ENCODE measurements around the gene NKD2. TPM values are rescaled to one million over a fixed set of nuclear protein-coding genes. Genes with fewer than 3 reads are reported as not detected.
"Not testable (repeated sequence)": the region's sequence is repeated elsewhere in the genome, so short reads cannot be mapped to it uniquely, and the experiment has no call there.

The NKD2 gene
- total RNA-seq, 1 experiment from 2014 or later: 20.4 TPM

DNA sequence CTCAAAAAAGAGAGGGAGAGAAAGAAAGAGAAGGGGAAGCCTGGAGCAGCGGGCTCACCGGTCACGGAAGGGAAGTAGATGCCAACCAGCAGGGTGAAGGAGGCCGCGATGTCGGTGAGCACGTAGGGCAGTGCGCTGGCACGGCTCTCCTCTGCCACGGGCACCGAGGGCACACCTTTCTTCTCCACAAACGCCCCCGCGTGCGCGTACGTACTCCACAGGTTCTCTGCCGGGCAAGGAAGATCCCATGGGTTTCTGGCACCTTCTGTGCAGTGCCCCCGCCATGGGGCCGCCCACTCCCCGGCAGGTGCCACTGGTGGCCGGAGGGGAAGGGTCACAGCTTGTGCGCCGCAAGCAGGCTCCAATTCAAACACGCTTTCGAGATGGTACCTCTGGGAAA, 72.9 kb downstream of the NKD2 start:
- CTCF ChIA-PET: no interaction called here
- no peak for DNase-seq (ENCODE audit: low read depth, low spot score)

DNA sequence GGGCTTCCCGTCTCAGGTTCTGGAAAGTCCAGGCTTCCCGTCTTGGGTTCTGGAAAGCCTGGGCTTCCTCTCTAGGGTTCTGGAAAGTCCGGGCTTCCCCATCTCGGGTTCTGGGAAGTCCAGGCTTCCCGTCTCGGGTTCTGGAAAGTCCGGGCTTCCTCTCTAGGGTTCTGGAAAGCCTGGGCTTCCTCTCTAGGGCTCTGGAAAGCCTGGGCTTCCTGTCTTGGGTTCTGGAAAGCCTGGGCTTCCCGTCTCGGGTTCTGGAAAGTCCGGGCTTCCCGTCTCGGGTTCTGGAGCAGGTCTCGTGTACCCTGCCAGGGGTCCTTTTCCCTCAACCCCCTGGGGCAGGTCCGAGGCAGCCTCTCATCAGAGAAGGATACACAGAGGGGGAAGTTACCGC, 74.4 kb downstream of the NKD2 start:
- H2AFZ ChIP-seq (ENCODE audit: low read depth, low read length, poor library complexity, severe bottlenecking); H3K36me3 ChIP-seq (ENCODE audit: control insufficient read depth in 1 of 2, insufficient read depth in 2 of 2, low read length in 2 of 2); H4K20me1 ChIP-seq (ENCODE audit: insufficient read depth); H3K4me2 ChIP-seq (ENCODE audit: low read length); H3K4me3 ChIP-seq (replicated peaks in 1 of 2; ENCODE audit: low read depth in 1 of 2, low read length in 2 of 2); DNase-seq (ENCODE audit: low read depth, low spot score); BruUV-seq (replicated peaks); H3K27ac ChIP-seq (ENCODE audit: low read depth, low read length); POLR2A ChIA-PET; H3K9me2 ChIP-seq (ENCODE audit: insufficient read depth); RAD21 ChIA-PET (ENCODE audit: low non-redundant PET in 1 of 2, low total read pairs in 2 of 2, uncharacterized antibody in 2 of 2, unreplicated experiment in 2 of 2); CTCF ChIA-PET; ATAC-seq; intact Hi-C loops (cut with micrococcal nuclease); H3K79me2 ChIP-seq (ENCODE audit: insufficient read depth, low read length); H3K9me3 ChIP-seq (ENCODE audit: control insufficient read depth in 1 of 2, insufficient read depth in 1 of 2, low read depth in 1 of 2, low read length in 2 of 2); H3K9ac ChIP-seq (ENCODE audit: low read length); H3K4me1 ChIP-seq (ENCODE audit: control insufficient read depth in 1 of 2, insufficient read depth in 2 of 2, low read length in 2 of 2); H3K27me3 ChIP-seq (ENCODE audit: insufficient read depth, low read length): not testable (repeated sequence)

More for the DNA sequence above, 72.9 kb downstream of the NKD2 start:
- Histone ChIP-seq H3K27ac (ENCODE audit: low read depth, low read length) (no peak overlapping the region), H3K27me3 (ENCODE audit: insufficient read depth, low read length) (no peaks in the 10 kb centered on the region), H3K79me2 (ENCODE audit: insufficient read depth, low read length) (no peaks in the 10 kb centered on the region), H3K9me3 (ENCODE audit: control insufficient read depth in 1 of 2, insufficient read depth in 1 of 2, low read depth in 1 of 2, low read length in 2 of 2) (no peaks in the 10 kb centered on the region), H3K4me3 (replicated peaks in 1 of 2; ENCODE audit: low read depth in 1 of 2, low read length in 2 of 2) (no peak overlapping the region), H3K4me1 (ENCODE audit: control insufficient read depth in 1 of 2, insufficient read depth in 2 of 2, low read length in 2 of 2) (no peaks in the 10 kb centered on the region), H2AFZ (ENCODE audit: low read depth, low read length, poor library complexity, severe bottlenecking) (no peak overlapping the region), H3K9ac (ENCODE audit: low read length) (no peak overlapping the region), H3K9me2 (ENCODE audit: insufficient read depth) (no peaks in the 10 kb centered on the region), H3K36me3 (ENCODE audit: control insufficient read depth in 1 of 2, insufficient read depth in 2 of 2, low read length in 2 of 2) (no peaks in the 10 kb centered on the region; a peak in 2 of 4 replicates), H4K20me1 (ENCODE audit: insufficient read depth) (no peaks in the 10 kb centered on the region), H3K4me2 (ENCODE audit: low read length) (no peak overlapping the region)
- BruUV-seq (replicated peaks): no TSS peak
- TF ChIP-seq JUND (IDR thresholded peaks at IDR 0.05) (no peak), ELF1 (IDR thresholded peaks at IDR 0.05; ENCODE audit: borderline replicate concordance, low read depth) (no peak), EZH2phosphoT487 (IDR thresholded peaks at IDR 0.05; ENCODE audit: borderline replicate concordance) (no peak), SRF (IDR thresholded peaks at IDR 0.05; ENCODE audit: low read depth) (no peak), ZNF274 (IDR thresholded peaks at IDR 0.05; ENCODE audit: low read depth, low read length) (no peak), POLR2AphosphoS5 (IDR thresholded peaks at IDR 0.05; ENCODE audit: low read depth, low read length) (no peak), YY1 (IDR thresholded peaks at IDR 0.05; ENCODE audit: extremely low read depth, insufficient replicate concordance, low read depth, low read length) (no peak), SP1 (IDR thresholded peaks at IDR 0.05; ENCODE audit: low read depth) (no peak), SIN3A (IDR thresholded peaks at IDR 0.05; ENCODE audit: low read depth) (no peak), TCF7L2 (IDR thresholded peaks at IDR 0.05; ENCODE audit: borderline replicate concordance, extremely low read depth, insufficient read depth, insufficient read length) (no peak), CEBPB (IDR thresholded peaks at IDR 0.05; ENCODE audit: low read depth) (no peak), RAD21 (IDR thresholded peaks at IDR 0.05; ENCODE audit: low read depth) (no peak), POLR2A (IDR thresholded peaks at IDR 0.05; ENCODE audit: borderline replicate concordance, extremely low read depth, insufficient read depth, insufficient read length) (no peak), EZH2 (IDR thresholded peaks at IDR 0.05) (no peak), FOSL1 (IDR thresholded peaks at IDR 0.05; ENCODE audit: low read depth) (no peak)
- TF ChIP-seq, protein P1, sequence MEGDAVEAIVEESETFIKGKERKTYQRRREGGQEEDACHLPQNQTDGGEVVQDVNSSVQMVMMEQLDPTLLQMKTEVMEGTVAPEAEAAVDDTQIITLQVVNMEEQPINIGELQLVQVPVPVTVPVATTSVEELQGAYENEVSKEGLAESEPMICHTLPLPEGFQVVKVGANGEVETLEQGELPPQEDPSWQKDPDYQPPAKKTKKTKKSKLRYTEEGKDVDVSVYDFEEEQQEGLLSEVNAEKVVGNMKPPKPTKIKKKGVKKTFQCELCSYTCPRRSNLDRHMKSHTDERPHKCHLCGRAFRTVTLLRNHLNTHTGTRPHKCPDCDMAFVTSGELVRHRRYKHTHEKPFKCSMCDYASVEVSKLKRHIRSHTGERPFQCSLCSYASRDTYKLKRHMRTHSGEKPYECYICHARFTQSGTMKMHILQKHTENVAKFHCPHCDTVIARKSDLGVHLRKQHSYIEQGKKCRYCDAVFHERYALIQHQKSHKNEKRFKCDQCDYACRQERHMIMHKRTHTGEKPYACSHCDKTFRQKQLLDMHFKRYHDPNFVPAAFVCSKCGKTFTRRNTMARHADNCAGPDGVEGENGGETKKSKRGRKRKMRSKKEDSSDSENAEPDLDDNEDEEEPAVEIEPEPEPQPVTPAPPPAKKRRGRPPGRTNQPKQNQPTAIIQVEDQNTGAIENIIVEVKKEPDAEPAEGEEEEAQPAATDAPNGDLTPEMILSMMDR (IDR thresholded peaks at IDR 0.05 in 2 of 3, conservative IDR thresholded peaks at IDR 0.05 in 1 of 3; ENCODE audit: borderline replicate concordance in 1 of 3, insufficient read depth in 1 of 3, low read depth in 2 of 3, low read length in 2 of 3): no peak
- TF ChIP-seq, protein P2, sequence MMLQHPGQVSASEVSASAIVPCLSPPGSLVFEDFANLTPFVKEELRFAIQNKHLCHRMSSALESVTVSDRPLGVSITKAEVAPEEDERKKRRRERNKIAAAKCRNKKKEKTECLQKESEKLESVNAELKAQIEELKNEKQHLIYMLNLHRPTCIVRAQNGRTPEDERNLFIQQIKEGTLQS (IDR thresholded peaks at IDR 0.05): no peak
- TF ChIP-seq, protein P3, sequence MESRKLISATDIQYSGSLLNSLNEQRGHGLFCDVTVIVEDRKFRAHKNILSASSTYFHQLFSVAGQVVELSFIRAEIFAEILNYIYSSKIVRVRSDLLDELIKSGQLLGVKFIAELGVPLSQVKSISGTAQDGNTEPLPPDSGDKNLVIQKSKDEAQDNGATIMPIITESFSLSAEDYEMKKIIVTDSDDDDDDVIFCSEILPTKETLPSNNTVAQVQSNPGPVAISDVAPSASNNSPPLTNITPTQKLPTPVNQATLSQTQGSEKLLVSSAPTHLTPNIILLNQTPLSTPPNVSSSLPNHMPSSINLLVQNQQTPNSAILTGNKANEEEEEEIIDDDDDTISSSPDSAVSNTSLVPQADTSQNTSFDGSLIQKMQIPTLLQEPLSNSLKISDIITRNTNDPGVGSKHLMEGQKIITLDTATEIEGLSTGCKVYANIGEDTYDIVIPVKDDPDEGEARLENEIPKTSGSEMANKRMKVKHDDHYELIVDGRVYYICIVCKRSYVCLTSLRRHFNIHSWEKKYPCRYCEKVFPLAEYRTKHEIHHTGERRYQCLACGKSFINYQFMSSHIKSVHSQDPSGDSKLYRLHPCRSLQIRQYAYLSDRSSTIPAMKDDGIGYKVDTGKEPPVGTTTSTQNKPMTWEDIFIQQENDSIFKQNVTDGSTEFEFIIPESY (IDR thresholded peaks at IDR 0.05; ENCODE audit: extremely low read depth, insufficient replicate concordance, low read length): no peak
- TF ChIP-seq, protein P4, sequence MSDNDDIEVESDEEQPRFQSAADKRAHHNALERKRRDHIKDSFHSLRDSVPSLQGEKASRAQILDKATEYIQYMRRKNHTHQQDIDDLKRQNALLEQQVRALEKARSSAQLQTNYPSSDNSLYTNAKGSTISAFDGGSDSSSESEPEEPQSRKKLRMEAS (IDR thresholded peaks at IDR 0.05): no peak
- ChIA-PET RAD21 (ENCODE audit: low non-redundant PET in 1 of 2, low total read pairs in 2 of 2, uncharacterized antibody in 2 of 2, unreplicated experiment in 2 of 2) (no interaction called here), POLR2A (no interaction called here)
- intact Hi-C loops (cut with micrococcal nuclease): no loop called here
- ATAC-seq: no peak

Data from HCT116 (cell line).